ENCODE results near the gene DEPDC1.

The DEPDC1 gene

GRCh38 chr1:68496680-68497357 is at the start of gene DEPDC1:
Gene DEPDC1, minus strand, starts transcription at chr1:68497082. Its CDS starts 83 bp downstream, at chr1:68496999.
- Histone ChIP-seq H2AFZ (peak within 1 kb of the TSS; percentile 55), H3K9ac (no peak within 1 kb of the TSS), H3K27me3 (ENCODE audit: control insufficient read depth, insufficient read depth, low read length) (no peaks in the 10 kb centered on the region), H3K9me3 (ENCODE audit: control insufficient read depth, low read length) (no peaks in the 10 kb centered on the region), H3K4me2 (ENCODE audit: low read length) (peak within 1 kb of the TSS; percentile 93), H3K4me3 (ENCODE audit: low read depth, low read length) (peak within 1 kb of the TSS; percentile 61), H3K79me2 (no peaks in the 10 kb centered on the region), H3K4me1 (peaks cover 3% of the 10 kb centered on the region), H3K27ac (peak within 1 kb of the TSS; percentile 11), H3K36me3 (ENCODE audit: control insufficient read depth, insufficient read depth, low read length) (no peaks in the 10 kb centered on the region)
- no peak for TF ChIP-seq CTCF (IDR thresholded peaks at IDR 0.05)

- Histone ChIP-seq H3K9ac (no peak overlapping the region), H3K79me2 (no peaks in the 10 kb centered on the region), H2AFZ (no peak overlapping the region), H3K9me3 (ENCODE audit: control insufficient read depth, low read length) (no peaks in the 10 kb centered on the region), H3K4me1 (no peaks in the 10 kb centered on the region), H3K36me3 (ENCODE audit: control insufficient read depth, insufficient read depth, low read length) (no peaks in the 10 kb centered on the region), H3K27ac (no peak overlapping the region), H3K4me3 (ENCODE audit: low read depth, low read length) (no peak overlapping the region), H3K4me2 (ENCODE audit: low read length) (no peak overlapping the region), H3K27me3 (ENCODE audit: control insufficient read depth, insufficient read depth, low read length) (no peaks in the 10 kb centered on the region)
- no peak for TF ChIP-seq CTCF (IDR thresholded peaks at IDR 0.05)
These were observed 47.8 kb upstream of the DEPDC1 start for GRCh38 chr1:68544651-68545050.

- no peak for TF ChIP-seq CTCF (IDR thresholded peaks at IDR 0.05)
- no peak overlapping the region for H3K4me3 ChIP-seq (ENCODE audit: low read depth, low read length)
- no peak overlapping the region for H2AFZ ChIP-seq
- no peaks in the 10 kb centered on the region for H3K9me3 ChIP-seq (ENCODE audit: control insufficient read depth, low read length)
- no peaks in the 10 kb centered on the region for H3K4me1 ChIP-seq
- H3K27ac ChIP-seq: no peak overlapping the region
- no peaks in the 10 kb centered on the region for H3K79me2 ChIP-seq
- no peak overlapping the region for H3K9ac ChIP-seq
- no peaks in the 10 kb centered on the region for H3K36me3 ChIP-seq (ENCODE audit: control insufficient read depth, insufficient read depth, low read length)
- no peaks in the 10 kb centered on the region for H3K27me3 ChIP-seq (ENCODE audit: control insufficient read depth, insufficient read depth, low read length)
- H3K4me2 ChIP-seq (ENCODE audit: low read length): no peak overlapping the region
These were observed 45.7 kb upstream of the DEPDC1 start for GRCh38 chr1:68542586-68542985.

GRCh38 chr1:68538941-68539340 is 42.1 kb upstream of the DEPDC1 start:
- Histone ChIP-seq H3K9ac (no peak overlapping the region), H2AFZ (no peak overlapping the region), H3K79me2 (no peaks in the 10 kb centered on the region), H3K4me1 (no peaks in the 10 kb centered on the region), H3K4me3 (ENCODE audit: low read depth, low read length) (no peak overlapping the region), H3K36me3 (ENCODE audit: control insufficient read depth, insufficient read depth, low read length) (no peaks in the 10 kb centered on the region), H3K4me2 (ENCODE audit: low read length) (no peak overlapping the region), H3K9me3 (ENCODE audit: control insufficient read depth, low read length) (no peaks in the 10 kb centered on the region), H3K27me3 (ENCODE audit: control insufficient read depth, insufficient read depth, low read length) (no peaks in the 10 kb centered on the region), H3K27ac (no peak overlapping the region)
- TF ChIP-seq CTCF (IDR thresholded peaks at IDR 0.05): no peak

- no peaks in the 10 kb centered on the region for H3K27me3 ChIP-seq (ENCODE audit: control insufficient read depth, insufficient read depth, low read length)
- no peaks in the 10 kb centered on the region for H3K36me3 ChIP-seq (ENCODE audit: control insufficient read depth, insufficient read depth, low read length)
- no peak overlapping the region for H2AFZ ChIP-seq
- H3K9ac ChIP-seq: no peak overlapping the region
- no peaks in the 10 kb centered on the region for H3K9me3 ChIP-seq (ENCODE audit: control insufficient read depth, low read length)
- no peak overlapping the region for H3K27ac ChIP-seq
- H3K79me2 ChIP-seq: no peaks in the 10 kb centered on the region
- no peak overlapping the region for H3K4me3 ChIP-seq (ENCODE audit: low read depth, low read length)
- H3K4me1 ChIP-seq: no peaks in the 10 kb centered on the region
- no peak for TF ChIP-seq CTCF (IDR thresholded peaks at IDR 0.05)
- H3K4me2 ChIP-seq (ENCODE audit: low read length): no peak overlapping the region
These were observed 31.4 kb upstream of the DEPDC1 start for GRCh38 chr1:68528243-68528642.

Data from parathyroid adenoma (tissue), 2 donors.